GM12873 (cell line): ENCODE data around the gene IQSEC3.

ENCODE experiments used
- TF ChIP-seq, protein P1 (sequence below): IDR thresholded peaks from 2 replicates; pipeline ENCODE4 v1.5.1; 2012; ENCODE audit warnings: low read depth, mild to moderate bottlenecking, moderate library complexity, low read length, control low read depth; ENCODE audit not compliant: insufficient read depth; ENCODE audit errors: missing control alignments

The IQSEC3 gene

DNA sequence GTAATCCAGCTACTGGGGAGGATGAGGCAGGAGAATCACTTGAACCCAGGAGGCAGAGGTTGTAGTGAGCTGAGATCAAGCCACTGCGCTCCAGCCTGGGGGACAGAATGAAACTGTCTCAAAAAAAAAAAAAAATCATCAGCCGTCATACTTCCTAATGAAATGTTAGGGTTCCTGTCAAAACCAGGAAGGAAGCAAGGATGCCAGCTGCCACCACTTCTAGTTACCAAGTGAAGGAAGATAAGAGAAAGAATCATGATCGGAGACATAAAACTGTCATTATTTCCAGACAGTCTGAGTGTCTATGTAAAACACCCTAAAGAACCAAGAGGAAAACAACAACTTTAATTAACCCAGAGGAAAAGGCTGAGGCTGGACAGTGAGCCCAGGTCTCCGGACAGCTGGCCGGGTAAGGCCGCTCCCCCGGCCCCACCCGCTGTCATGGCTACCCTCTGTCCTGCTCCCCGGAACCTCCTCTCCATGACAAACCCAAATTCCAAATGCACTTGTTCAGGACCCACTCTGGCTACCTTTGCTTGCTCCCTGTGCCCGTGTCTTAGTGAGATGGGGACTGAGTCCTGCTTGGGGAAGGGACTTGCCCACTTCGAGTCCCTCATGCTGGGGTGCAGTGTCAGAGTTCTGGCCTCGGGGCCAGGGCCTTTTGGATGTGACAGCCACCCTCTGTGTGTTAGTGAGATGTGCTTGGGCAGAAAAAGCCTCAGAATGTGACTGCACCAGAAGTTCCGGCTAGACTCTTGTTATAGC lies 118.4 kb downstream of the IQSEC3 start:
- TF ChIP-seq, protein P1, sequence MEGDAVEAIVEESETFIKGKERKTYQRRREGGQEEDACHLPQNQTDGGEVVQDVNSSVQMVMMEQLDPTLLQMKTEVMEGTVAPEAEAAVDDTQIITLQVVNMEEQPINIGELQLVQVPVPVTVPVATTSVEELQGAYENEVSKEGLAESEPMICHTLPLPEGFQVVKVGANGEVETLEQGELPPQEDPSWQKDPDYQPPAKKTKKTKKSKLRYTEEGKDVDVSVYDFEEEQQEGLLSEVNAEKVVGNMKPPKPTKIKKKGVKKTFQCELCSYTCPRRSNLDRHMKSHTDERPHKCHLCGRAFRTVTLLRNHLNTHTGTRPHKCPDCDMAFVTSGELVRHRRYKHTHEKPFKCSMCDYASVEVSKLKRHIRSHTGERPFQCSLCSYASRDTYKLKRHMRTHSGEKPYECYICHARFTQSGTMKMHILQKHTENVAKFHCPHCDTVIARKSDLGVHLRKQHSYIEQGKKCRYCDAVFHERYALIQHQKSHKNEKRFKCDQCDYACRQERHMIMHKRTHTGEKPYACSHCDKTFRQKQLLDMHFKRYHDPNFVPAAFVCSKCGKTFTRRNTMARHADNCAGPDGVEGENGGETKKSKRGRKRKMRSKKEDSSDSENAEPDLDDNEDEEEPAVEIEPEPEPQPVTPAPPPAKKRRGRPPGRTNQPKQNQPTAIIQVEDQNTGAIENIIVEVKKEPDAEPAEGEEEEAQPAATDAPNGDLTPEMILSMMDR: no peak

DNA sequence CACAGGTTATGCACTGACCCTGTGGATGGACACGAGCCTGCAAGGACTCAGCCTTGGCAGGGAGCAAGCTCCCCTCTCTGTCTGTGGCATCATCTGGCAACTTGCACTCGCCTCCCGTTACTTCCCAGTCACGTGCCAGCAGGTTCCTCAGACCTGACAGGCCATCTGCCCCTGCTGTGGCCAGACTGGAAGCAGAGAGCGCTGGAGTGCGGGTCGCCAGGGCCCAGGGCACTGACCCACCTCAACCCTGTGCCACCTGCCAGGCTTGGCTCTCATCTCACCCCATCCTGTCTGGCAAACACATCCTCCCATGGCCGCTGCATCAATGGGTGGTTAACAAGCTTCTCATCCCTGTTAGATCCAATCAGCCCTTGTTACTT lies 119.0 kb downstream of the IQSEC3 start:
- TF ChIP-seq, protein P1: no peak

DNA sequence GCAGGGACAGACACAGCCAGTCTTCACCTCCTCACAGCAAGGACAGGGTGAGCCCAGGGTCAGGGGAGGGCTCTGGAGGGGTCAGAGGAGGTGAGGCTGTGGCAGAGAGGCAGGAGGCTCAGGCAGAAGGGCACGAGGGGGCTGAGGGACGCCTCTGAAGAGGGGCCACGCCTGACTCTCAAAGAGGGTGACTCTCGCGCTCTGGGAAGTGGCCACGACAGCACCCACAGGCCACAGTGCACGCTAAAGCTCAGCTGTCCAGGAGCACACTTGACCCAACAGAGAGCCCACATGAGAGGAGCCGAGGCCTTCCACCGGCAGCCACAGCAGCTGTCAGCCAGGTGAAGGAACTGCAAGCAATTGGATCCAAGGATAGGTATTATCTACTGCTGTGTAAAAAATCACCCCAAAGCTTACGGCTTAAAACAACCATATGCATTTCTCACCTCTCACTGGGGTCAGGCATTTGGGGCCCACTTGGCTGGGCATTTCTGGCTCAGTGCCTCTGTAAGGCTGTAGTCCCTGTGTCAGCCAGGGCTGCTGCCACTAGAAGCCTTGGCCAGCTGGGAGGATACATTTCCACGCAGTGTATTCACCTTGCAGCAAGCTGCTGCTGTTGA lies 119.5 kb downstream of the IQSEC3 start:
- TF ChIP-seq, protein P1: no peak

DNA sequence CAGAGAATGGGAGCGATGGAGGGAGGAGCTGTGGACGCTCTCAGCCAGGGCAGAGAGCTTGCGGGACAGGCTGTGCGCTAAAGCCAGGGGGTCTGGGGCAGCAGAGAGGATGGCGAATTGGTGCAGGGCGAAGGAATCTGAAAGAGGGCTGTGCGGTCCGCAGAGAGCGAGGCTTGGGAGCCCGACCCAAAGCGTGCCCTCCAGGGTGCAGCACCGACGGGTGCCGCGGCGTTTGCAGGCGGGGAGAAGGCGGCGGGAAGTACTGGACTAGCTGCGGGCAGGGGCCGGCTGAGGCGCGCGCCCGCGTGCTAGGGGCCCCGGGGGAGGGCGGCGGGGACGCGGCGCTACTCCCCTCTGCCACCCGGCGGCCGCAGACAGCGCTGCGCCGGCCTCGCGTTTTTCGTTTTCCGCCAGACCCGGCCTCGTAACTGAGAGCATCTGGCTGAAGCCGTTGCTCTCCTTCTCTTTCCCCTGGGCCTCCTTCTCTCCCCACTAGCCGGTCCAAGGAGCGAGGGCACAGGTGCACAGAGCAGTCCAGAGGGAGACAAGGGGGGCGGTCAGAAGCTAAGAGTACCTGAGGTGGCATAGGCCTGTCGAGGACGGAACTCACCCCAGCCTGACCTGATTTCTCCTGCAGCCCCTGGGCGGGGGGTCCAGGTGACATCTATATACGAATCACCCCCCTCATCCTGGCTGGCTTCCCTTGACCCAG lies 122.5 kb downstream of the IQSEC3 start:
- TF ChIP-seq, protein P1: peak; percentile 63

DNA sequence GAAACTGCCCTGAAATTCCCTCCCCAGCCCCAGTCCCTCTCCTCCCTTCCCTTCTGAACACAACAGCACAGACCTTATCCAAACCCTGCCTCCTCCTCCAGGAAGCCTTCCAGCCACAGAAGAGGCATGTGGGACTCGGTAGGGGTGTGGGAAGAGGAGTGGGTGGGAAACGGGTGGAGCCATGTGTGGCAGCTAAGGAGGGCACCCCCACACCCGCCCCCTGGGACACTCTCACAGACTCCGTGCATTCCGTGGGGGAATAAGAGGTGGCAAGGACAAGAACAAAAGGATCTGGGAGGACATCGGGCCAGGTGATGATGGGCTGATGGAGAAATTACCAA lies 123.0 kb downstream of the IQSEC3 start:
- TF ChIP-seq, protein P1: no peak

DNA sequence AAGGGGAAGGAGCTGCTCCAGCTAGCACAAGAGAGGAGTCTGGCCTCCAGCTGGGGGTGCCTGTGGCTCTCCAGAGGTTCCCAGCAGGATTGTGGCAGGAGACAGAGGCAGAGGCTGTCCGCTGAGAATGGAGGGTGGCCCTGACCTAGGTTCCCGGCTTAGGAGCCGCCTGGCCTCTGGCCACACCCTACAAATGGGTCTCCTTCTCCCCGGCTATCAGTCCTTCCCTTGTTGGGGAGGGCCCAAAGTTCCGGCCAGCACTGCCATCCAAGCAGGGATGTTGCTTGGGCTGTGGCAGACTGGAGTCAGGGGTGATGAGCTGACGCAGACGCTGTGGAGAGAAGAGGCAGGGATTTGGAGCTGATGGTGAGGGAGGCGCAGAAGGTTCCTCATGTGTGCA lies 124.3 kb downstream of the IQSEC3 start:
- TF ChIP-seq, protein P1: no peak

DNA sequence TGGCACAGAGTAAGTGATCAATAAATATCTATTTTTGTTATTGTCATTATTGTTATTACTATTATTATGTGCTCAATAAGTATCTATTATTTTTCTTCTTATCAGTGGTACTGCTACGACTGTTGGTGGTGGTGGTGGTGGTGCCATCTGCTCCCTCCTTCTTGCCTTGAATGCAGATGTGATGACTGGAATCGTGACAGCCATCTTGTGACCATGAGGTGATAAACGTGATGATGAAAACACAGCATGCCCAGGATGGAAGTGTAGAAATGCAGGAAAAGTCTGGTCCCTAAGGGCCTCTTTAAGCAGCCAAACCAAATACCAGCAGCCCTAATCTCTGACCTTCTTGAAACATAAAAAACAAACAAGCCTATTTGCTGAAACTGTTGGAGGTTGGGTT lies 125.0 kb downstream of the IQSEC3 start:
- TF ChIP-seq, protein P1: no peak
